ENCODE results near the gene SPRR2G.
"Not testable (repeated sequence)": the region's sequence is repeated elsewhere in the genome, so short reads cannot be mapped to it uniquely, and the experiment has no call there.

SPRR2G gene

DNA sequence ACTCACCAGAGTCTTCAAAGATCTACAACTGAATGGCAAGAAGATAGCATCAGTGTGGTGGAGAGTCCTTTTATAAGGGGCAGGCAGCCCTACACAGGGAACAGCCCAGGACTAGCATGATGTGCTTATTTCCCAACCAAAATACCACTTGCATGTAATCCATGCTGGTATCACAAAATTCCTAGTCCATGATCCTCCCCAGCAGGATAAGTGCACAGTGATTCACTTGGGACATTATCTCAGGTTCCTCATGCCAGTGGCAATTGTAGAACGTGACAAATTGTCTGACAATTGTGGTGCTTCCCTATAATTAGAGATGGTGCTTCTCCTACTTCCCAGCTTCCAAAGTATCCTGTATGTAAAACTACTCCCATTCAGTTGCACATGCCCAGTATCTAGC, at the start of gene SPRR2G:
Gene SPRR2G, minus strand, starts transcription at position 45 of the 400 bp plus-strand sequence. CDS start 780 bp downstream, outside the sequence.
- no peak for DNase-seq (ENCODE audit: low read depth in 3 of 3)

DNA sequence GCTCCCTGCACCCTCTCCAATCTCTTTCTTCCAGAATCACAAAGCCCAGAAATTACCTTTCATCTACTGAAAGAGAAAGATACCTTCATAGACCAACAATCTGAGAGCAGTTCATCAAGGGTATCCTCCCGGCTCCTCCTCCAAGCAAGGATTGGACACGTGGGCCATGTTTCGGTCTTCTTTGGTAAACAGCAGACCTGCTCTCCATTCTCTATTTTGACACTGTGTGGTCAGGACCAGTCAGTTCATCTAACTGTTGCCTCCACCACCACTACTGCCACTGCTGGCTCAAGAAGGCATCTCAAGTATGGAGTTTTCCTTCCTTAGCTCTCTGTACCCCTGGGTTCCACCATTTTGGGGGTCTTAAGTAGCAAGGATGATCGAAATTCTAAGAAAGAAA, 44.5 kb upstream of the SPRR2G start:
- no peak for DNase-seq (ENCODE audit: low read depth in 3 of 3)

- DNase-seq (ENCODE audit: low read depth in 3 of 3): no peak
Observed at GRCh38 chr1:153194331-153195050, 43.8 kb upstream of the SPRR2G start.

DNA sequence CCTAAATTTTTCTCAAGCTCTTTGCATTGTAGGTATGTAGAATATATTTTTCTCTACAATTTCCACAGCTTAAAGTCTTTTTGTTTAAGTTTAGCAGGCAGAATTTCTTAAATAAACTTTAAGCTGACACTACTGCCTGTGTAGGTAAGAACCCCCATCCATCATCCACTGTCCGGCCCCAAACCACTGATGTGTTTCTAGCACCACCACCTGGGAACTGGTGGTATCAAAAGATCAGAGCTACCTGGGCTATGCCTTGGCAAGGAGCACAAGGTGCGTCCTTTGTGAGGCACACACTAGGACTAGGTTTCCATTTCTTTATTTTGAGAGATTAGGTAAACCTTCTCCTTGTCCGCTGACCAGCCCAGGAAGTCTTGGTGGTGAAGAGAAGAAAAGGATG, 42.0 kb upstream of the SPRR2G start:
- no peak for DNase-seq (ENCODE audit: low read depth in 3 of 3)

- DNase-seq (ENCODE audit: low read depth in 3 of 3): no peak
Observed at GRCh38 chr1:153190373-153190772, 39.7 kb upstream of the SPRR2G start.

DNA sequence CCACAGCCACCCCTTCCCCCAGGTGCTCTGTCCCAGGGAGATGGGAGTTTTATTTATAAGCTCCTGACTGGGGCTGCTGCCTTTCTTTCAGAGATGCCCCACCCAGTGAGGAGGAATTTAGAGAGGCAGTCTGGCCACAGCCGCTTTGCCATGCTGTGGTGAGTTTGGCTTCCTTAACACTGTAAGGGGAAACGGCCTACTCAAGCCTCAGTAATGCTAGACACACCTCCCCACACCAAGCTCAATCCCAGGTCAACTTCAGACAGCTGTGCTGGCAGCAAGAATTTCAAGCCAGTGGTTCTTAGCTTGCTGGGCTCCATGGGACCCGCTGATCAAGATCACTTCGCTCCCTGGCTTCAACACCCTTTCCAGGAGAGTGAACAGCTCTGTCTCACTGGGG, 37.6 kb upstream of the SPRR2G start:
- not testable (repeated sequence) for DNase-seq (ENCODE audit: low read depth in 3 of 3)

DNA sequence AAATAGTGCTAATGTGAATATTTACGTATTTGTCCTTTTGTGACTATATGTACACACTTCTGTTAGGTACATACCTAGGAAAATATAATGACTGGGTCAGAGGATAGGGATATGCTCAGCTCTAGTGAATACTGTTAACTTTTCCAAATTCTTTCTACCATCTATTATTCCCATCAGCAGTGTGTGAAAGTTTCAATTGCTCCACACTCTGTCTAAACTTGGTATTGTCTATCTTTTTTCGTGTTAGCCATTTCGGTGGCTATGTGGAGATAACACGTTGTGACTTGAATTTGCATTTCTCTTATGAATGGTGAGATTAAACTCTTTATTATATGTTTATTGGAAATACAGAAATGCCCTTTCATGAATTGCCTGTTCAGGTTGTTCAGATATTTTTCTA, 29.9 kb upstream of the SPRR2G start:
- DNase-seq (ENCODE audit: low read depth in 3 of 3): no peak

GRCh38 chr1:153178922-153179321, 28.2 kb upstream of the SPRR2G start:
- DNase-seq (ENCODE audit: low read depth in 3 of 3): no peak

DNA sequence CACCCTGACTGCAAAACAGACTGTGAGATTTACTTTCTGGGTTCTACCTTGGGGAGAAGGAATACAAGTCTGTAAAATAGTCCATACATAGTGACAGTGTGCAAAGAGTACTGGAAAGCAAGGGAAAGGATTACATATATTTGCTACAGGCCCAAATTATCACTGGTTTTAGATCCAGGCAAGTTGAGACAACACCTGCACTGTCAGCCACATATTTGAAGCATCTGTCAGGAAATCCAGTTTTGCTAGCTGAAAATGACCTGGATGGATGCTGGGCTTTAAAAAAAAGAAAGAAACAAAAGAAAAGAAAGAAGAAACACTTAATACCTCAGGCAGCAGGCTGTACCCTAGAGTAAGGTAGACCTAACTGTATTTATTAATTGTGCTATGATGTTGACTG, 23.9 kb upstream of the SPRR2G start:
- no peak for DNase-seq (ENCODE audit: low read depth in 3 of 3)

- DNase-seq (ENCODE audit: low read depth in 3 of 3): no peak
Observed at GRCh38 chr1:153168686-153169085, 18.0 kb upstream of the SPRR2G start.

GRCh38 chr1:153155541-153155940, 4.9 kb upstream of the SPRR2G start:
- DNase-seq (ENCODE audit: low read depth in 3 of 3): no peak

GRCh38 chr1:153152481-153152880, 1.8 kb upstream of the SPRR2G start:
- no peak for DNase-seq (ENCODE audit: low read depth in 3 of 3)

- DNase-seq (ENCODE audit: low read depth in 3 of 3): no peak
Observed at GRCh38 chr1:153141377-153141776, 9.3 kb downstream of the SPRR2G start.

GRCh38 chr1:153140484-153140883, 10.2 kb downstream of the SPRR2G start:
- no peak for DNase-seq (ENCODE audit: low read depth in 3 of 3)

GRCh38 chr1:153133743-153134142, 16.9 kb downstream of the SPRR2G start:
- no peak for DNase-seq (ENCODE audit: low read depth in 3 of 3)

- no peak for DNase-seq (ENCODE audit: low read depth in 3 of 3)
Observed at GRCh38 chr1:153133267-153133666, 17.4 kb downstream of the SPRR2G start.

DNA sequence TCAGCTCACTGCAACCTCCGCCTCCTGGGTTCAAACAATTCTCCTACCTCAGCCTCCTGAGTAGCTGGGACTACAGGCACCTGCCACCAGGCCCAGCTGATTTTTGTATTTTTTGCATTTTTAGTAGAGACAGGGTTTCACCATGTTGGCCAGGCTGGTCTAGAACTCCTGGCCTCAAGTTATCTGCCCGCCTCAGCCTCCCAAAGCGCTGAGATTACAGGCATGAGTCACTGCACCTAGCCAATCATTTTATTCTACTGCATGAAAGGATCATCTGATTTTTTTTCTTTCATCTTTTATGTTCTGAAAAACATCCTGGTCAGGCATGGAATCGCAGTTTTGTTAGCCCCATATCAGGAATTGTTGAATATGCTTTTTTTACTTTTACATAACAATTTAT, 22.0 kb downstream of the SPRR2G start:
- DNase-seq (ENCODE audit: low read depth in 3 of 3): not testable (repeated sequence)

- no peak for DNase-seq (ENCODE audit: low read depth in 3 of 3)
Observed at GRCh38 chr1:153127296-153127695, 23.4 kb downstream of the SPRR2G start.

GRCh38 chr1:153125536-153125935, 25.2 kb downstream of the SPRR2G start:
- DNase-seq (ENCODE audit: low read depth in 3 of 3): no peak

DNA sequence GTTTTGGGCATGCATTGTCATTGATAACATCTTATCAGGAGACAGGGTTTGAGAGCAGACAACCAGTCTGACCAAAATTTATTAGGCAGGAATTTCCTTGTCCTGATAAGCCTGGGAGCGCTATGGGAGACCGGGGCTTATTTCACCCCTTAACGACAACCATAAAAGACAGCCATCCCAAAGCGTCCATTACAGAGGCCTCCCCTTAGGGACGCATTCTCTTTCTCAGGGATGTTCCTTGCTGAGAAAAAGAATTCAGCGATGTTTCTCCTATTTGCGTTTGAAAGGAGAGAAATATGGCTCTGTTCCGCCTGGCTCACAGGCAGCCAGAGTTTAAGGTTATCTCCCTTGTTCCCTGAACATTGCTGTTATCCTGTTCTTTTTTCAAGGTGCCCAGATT, 26.9 kb downstream of the SPRR2G start:
- not testable (repeated sequence) for DNase-seq (ENCODE audit: low read depth in 3 of 3)

GRCh38 chr1:153122831-153123421, 27.8 kb downstream of the SPRR2G start:
- no peak for DNase-seq (ENCODE audit: low read depth in 3 of 3)

DNA sequence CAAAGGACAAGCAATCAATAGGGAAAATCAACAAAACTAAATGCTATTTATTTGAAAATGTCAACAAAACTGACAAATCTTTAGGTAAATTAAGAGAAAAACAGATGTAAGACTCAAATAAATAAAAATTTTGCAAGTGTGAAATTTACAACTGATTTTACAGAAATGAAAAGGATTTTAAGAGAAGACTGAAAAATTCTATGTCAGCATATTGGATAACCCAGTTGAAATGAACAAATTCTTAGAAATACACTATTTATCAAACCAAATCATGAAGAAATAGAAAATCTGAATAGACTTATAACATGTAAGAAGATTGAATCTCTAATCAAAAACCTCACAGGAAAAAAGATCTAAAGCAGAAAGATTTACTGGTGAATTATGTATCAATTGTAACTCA, 29.7 kb downstream of the SPRR2G start:
- DNase-seq (ENCODE audit: low read depth in 3 of 3): no peak

GRCh38 chr1:153119491-153119971, 31.2 kb downstream of the SPRR2G start:
- no peak for DNase-seq (ENCODE audit: low read depth in 3 of 3)

Measured in stimulated activated CD4-positive, alpha-beta T cell treated with anti-CD3 and anti-CD28 coated beads, TNF-alpha, amount 100 ng/mL, for 48 hours (primary cell).